ENCODE measurements around the gene NHERF2. TPM values are rescaled to one million over a fixed set of nuclear protein-coding genes. Genes with fewer than 3 reads are reported as not detected.

NHERF2 gene
- total RNA-seq, 2 donors from 2014 or later, result 20.1 to 25.5 TPM

- Histone ChIP-seq H3K36me3 (ENCODE audit: control insufficient read depth, insufficient read depth, low read length) (no peaks in the 10 kb centered on the region), H3K9me3 (ENCODE audit: control insufficient read depth, low read length) (no peaks in the 10 kb centered on the region), H3K4me1 (ENCODE audit: control insufficient read depth, insufficient read depth, low read length) (peaks cover under 1% of the 10 kb centered on the region), H3K27ac (ENCODE audit: low read depth, low read length) (no peak overlapping the region), H3K9ac (ENCODE audit: extremely low read depth, low read length, poor library complexity, severe bottlenecking) (peak overlapping the region; percentile 34), H3K4me3 (ENCODE audit: low read length) (peak overlapping the region; percentile 74), H3K27me3 (ENCODE audit: control insufficient read depth, insufficient read depth, low read length, poor library complexity, severe bottlenecking) (peaks cover 46% of the 10 kb centered on the region)
- no peak overlapping the region for H3K27ac Mint-ChIP-seq
- peak; percentile 92 for DNase-seq
- H3K36me3 Mint-ChIP-seq (ENCODE audit: low read depth), result no peaks in the 10 kb centered on the region
- no peak for TF ChIP-seq CTCF (conservative IDR thresholded peaks at IDR 0.05)
- 9 to 18% methylated on average over 4 to 14 of the region's 14 CpGs for WGBS, 2 experiments (ENCODE audit: insufficient coverage in 1 of 2, insufficient read length in 1 of 2)
- no peaks in the 10 kb centered on the region for H3K9me3 Mint-ChIP-seq
- H3K4me1 Mint-ChIP-seq, result peaks cover 6% of the 10 kb centered on the region
- H3K4me3 Mint-ChIP-seq, result peak overlapping the region; percentile 51
- peaks cover 71% of the 10 kb centered on the region for H3K27me3 Mint-ChIP-seq (ENCODE audit: insufficient read depth)
Observed at GRCh38 chr16:2022723-2023091, 4.0 kb upstream of the NHERF2 start.

- H3K9ac ChIP-seq (ENCODE audit: extremely low read depth, low read length, poor library complexity, severe bottlenecking), result peak overlapping the region; percentile 34
Observed at GRCh38 chr16:2023092-2024031, 3.3 kb upstream of the NHERF2 start.

GRCh38 chr16:2024032-2024420, 2.7 kb upstream of the NHERF2 start:
- DNase-seq, result no peak
- TF ChIP-seq CTCF (conservative IDR thresholded peaks at IDR 0.05), result no peak
- H3K9me3 Mint-ChIP-seq, result no peaks in the 10 kb centered on the region
- peaks cover 68% of the 10 kb centered on the region for H3K27me3 Mint-ChIP-seq (ENCODE audit: insufficient read depth)
- Histone ChIP-seq H3K4me1 (ENCODE audit: control insufficient read depth, insufficient read depth, low read length) (peaks cover 3% of the 10 kb centered on the region), H3K36me3 (ENCODE audit: control insufficient read depth, insufficient read depth, low read length) (no peaks in the 10 kb centered on the region), H3K9me3 (ENCODE audit: control insufficient read depth, low read length) (no peaks in the 10 kb centered on the region), H3K4me3 (ENCODE audit: low read length) (no peak overlapping the region), H3K9ac (ENCODE audit: extremely low read depth, low read length, poor library complexity, severe bottlenecking) (no peak overlapping the region), H3K27me3 (ENCODE audit: control insufficient read depth, insufficient read depth, low read length, poor library complexity, severe bottlenecking) (peaks cover 33% of the 10 kb centered on the region), H3K27ac (ENCODE audit: low read depth, low read length) (no peak overlapping the region)
- no peaks in the 10 kb centered on the region for H3K36me3 Mint-ChIP-seq (ENCODE audit: low read depth)
- no peak overlapping the region for H3K27ac Mint-ChIP-seq
- no peak overlapping the region for H3K4me3 Mint-ChIP-seq
- 93% methylated on average over 9 to 12 of the region's 12 CpGs for WGBS, 2 experiments (ENCODE audit: insufficient coverage in 1 of 2, insufficient read length in 1 of 2)
- H3K4me1 Mint-ChIP-seq, result peaks cover 7% of the 10 kb centered on the region

More at GRCh38 chr16:2023092-2024031, 3.3 kb upstream of the NHERF2 start:
- Mint-ChIP-seq H3K4me3 (peak overlapping the region; percentile 51), H3K27ac (no peak overlapping the region), H3K36me3 (ENCODE audit: low read depth) (no peaks in the 10 kb centered on the region), H3K9me3 (no peaks in the 10 kb centered on the region), H3K4me1 (peaks cover 7% of the 10 kb centered on the region), H3K27me3 (ENCODE audit: insufficient read depth) (peaks cover 71% of the 10 kb centered on the region)
- no peaks in the 10 kb centered on the region for H3K9me3 ChIP-seq (ENCODE audit: control insufficient read depth, low read length)
- peaks cover 39% of the 10 kb centered on the region for H3K27me3 ChIP-seq (ENCODE audit: control insufficient read depth, insufficient read depth, low read length, poor library complexity, severe bottlenecking)
- peak; percentile 96 for TF ChIP-seq CTCF (conservative IDR thresholded peaks at IDR 0.05)
- H3K36me3 ChIP-seq (ENCODE audit: control insufficient read depth, insufficient read depth, low read length), result no peaks in the 10 kb centered on the region
- peaks cover 3% of the 10 kb centered on the region for H3K4me1 ChIP-seq (ENCODE audit: control insufficient read depth, insufficient read depth, low read length)
- no peak overlapping the region for H3K27ac ChIP-seq (ENCODE audit: low read depth, low read length)
- H3K4me3 ChIP-seq (ENCODE audit: low read length), result peak overlapping the region; percentile 74
- peak; percentile 98 for DNase-seq
- 7 to 19% methylated on average over 29 to 52 of the region's 53 CpGs for WGBS, 2 experiments (ENCODE audit: insufficient coverage in 1 of 2, insufficient read length in 1 of 2)

Data from endodermal cell (in vitro differentiated cells).